Retinal pigment epithelial cell (primary cell): ENCODE measurements around the gene GNAI3.

Experiments
- DNase-seq: peaks from one replicate; pipeline ENCODE4 v3.0.0-alpha.2; 2010; ENCODE audit warnings: low read depth
- H3K4me3 ChIP-seq: 2 replicates; pipeline ENCODE4 v1.5.1; 2011; ENCODE audit warnings: mild to moderate bottlenecking, low read length, control low read depth, moderate library complexity
- TF ChIP-seq, protein P1 (sequence below): conservative IDR thresholded peaks from 2 replicates; pipeline ENCODE4 v1.5.1; 2011; ENCODE audit warnings: low read depth, low read length, control low read depth, inconsistent platforms

The GNAI3 gene

DNA sequence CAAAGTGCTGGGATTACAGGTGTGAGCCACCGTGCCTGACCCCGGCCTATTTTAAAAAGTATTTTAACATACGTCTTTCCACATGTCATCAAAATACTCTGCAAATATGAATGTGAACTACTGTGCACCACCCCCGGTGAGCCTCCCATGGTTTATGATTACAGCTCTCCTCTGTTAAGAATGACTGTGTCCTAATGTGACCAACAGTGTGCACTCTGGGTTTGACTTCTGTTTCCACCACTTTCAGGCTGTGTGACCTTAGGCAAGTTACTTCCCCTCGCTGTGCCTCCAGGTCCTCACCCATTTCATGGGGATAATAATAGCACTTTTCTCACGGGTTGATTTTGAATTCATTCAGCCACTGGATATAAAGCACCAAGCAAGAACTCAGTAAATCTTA lies 85.9 kb downstream of the GNAI3 start:
- TF ChIP-seq, protein P1, sequence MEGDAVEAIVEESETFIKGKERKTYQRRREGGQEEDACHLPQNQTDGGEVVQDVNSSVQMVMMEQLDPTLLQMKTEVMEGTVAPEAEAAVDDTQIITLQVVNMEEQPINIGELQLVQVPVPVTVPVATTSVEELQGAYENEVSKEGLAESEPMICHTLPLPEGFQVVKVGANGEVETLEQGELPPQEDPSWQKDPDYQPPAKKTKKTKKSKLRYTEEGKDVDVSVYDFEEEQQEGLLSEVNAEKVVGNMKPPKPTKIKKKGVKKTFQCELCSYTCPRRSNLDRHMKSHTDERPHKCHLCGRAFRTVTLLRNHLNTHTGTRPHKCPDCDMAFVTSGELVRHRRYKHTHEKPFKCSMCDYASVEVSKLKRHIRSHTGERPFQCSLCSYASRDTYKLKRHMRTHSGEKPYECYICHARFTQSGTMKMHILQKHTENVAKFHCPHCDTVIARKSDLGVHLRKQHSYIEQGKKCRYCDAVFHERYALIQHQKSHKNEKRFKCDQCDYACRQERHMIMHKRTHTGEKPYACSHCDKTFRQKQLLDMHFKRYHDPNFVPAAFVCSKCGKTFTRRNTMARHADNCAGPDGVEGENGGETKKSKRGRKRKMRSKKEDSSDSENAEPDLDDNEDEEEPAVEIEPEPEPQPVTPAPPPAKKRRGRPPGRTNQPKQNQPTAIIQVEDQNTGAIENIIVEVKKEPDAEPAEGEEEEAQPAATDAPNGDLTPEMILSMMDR: no peak
- no peak for DNase-seq
- H3K4me3 ChIP-seq: no peak overlapping the region

DNA sequence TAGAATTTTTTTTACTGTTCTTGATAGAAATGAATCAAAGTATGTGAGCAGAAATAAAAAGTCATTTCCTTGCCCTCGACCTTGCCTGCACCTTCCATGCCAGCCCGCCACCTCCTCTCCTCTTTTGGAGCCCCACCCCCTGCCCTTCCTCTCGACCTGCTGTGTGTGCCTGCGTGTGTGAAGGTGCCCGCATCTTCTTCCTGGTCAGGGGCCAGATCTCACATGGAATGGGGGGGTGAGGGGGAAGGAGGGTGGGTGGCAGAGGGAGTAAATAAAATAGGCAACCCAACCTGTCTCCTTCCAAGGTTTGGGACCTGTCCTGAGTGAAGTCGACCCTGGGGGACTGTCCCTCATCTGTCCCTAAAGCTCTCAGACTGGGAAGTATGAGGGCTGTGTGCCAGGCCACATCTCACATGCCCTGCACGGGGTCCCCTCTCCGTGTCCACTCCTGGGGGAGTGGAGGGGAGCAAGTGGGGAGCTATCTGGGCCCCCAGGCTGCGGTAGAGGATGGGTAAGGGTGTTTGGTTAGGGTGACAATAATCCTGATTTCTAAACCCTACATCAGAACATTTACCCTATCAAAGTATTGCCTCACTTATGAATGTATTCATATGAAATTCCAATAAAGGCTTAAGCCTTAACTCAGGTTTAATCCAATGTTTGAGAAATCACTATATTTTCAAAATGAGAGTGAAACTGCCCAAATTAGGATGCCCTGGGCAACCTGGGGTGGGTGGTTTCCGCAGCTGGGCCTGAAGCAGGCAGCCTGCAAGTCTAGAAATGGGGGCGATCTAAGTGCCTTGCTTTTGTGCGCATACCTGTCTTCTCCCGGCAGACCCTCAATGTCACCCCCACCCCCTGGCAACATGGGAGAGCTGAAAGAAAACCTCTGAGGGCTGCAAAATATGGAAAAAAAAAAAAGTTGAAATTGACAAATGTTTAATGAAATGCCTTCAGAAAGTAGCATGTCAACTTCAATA lies 86.6 kb downstream of the GNAI3 start:
- no peak for DNase-seq
- H3K4me3 ChIP-seq: no peak overlapping the region
- TF ChIP-seq, protein P1: no peak

DNA sequence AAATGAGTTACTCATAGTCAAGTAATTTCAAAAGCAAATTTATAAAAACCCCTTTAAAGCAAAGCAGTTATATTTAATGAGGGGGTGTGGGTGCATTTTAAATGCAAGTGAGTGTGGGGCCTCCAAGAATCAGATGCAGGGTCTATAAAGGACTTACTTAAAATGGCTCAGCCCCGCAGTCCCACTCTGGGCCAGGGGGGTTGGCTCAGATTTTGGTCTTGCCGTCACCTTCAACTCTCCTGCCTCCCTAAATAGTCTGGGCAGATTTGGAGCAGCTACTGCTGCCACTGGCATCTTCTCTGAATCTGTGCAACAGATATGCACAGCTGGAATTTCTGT lies 87.4 kb downstream of the GNAI3 start:
- H3K4me3 ChIP-seq: no peak overlapping the region
- TF ChIP-seq, protein P1: no peak
- DNase-seq: no peak

DNA sequence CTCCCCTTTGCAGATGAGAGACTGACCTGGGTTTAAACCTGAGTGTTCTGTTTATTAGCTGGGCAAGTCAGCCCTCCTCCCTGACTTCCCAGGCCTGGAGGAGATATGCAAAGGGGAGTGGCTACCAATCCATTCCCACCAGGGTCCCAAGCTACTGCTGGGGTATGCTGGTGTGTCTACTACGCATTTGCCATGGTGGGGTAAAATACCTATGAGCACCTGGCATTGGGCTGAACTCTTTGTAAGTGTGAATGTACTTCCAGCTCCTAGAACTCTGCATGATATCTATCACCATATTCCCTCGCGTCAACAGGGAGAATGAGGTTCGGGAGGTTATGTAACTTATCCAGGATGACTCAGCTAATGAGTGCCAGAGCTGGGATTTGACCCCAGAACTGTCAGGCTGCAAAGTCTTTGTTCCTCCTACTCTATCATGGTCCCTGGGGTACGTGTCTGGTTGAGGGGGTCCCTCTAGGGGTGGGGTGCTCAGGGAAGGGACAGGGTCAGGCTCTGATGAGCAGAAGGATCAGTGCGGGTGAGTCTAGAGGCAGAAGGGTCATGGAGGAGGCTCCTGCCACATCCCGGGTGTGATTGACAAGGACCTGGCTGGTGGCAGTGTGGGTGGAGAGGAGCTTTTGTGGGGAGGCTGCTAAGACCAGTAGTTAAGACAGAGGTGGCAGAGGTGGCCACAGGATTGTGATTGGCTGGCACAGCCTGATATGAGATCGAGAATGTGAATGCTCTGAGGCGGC lies 88.0 kb downstream of the GNAI3 start:
- DNase-seq: no peak
- no peak overlapping the region for H3K4me3 ChIP-seq
- TF ChIP-seq, protein P1: no peak

DNA sequence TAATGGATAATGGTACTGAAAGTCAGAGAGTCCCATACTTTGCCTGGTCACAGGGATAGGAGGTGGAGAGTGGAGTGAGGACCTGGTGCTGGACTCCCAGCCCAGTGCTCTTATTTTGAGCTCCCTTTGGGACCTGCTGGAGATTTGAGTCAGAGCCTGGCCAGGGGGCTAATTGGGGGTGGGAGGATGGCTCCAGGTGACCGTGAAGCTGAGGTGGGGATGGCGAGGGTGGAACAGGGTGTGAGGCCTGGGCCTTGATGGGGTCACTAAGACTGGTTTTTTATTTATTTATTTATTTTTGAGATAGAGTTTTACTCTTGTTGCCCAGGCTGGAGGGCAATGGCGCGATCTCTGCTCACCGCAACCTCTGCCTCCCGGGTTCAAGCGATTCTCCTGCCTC lies 89.0 kb downstream of the GNAI3 start:
- DNase-seq: no peak
- H3K4me3 ChIP-seq: no peak overlapping the region
- TF ChIP-seq, protein P1: no peak

DNA sequence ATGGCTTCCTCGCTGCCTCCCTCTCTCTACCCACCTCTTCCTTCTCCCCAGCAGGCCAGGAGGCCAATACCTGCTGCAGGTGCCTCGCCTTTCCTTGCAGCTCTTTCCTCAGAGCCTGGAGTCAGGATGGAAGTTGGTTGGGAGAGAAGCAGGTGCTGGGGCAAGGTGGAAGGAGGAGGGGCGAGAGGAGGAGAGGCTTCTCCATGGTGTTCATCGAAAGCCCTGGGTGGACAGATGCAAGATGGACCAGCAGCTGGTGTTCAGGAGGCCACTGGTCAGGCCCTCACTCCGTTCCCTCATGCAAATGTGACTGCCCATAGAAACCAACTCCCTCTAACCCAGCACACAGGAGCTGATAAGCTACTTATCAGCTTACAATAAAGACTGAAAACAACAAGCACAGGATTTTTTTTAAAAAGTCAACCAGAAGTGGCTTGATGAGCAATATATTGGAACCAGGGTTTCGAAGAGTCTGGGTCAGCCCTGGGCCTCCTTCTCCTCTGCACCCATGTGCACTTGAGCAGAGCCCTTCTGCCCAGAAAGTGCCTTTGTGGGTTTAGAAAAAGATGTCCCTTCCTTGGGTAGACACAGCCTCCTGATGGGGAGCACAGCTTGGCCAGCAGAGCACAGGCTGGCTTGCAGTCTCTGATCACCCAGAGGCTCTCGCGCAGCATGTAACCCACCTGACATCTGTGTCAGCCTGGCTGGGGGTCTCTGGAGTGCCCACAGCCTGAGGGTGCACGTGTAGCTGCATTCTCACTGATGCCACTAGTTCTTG lies 90.8 kb downstream of the GNAI3 start:
- H3K4me3 ChIP-seq: no peak overlapping the region
- TF ChIP-seq, protein P1: no peak
- no peak for DNase-seq
